Measurements from ENCODE around the gene C10orf95.

C10orf95 gene

GRCh38 chr10:102418622-102419268, 32.6 kb downstream of the C10orf95 start, which contains the start of gene PSD:
TSS of gene PSD (minus strand) at chr10:102418785. CDS start at chr10:102417038, 1,747 bp downstream.
- no peak for DNase-seq (ENCODE audit: low read depth in 3 of 3, low spot score in 1 of 3)

DNA sequence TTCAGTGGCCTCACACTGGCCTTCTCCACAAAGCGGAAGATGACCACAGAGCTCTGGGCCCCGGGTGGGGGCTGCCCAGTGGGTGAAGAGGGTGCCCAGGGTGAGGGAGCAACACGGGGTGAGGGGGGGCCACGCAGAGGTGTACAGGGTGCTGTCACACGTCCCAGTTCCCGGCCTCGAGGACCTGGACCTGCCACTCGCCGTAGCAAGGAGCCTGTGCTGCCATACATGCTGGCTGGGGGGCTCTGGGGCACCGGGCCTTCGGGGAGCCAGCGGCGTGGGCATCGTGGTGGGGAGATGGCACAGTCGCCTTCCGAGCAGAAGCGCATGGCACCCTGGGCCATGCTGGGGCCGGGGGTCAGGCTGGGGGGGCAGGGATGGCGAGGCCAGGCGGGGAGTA, 34.6 kb downstream of the C10orf95 start:
- DNase-seq (ENCODE audit: low read depth in 3 of 3, low spot score in 1 of 3): no peak

- DNase-seq (ENCODE audit: low read depth in 3 of 3, low spot score in 1 of 3): no peak
These were observed 35.1 kb downstream of the C10orf95 start for GRCh38 chr10:102416283-102416682.

DNA sequence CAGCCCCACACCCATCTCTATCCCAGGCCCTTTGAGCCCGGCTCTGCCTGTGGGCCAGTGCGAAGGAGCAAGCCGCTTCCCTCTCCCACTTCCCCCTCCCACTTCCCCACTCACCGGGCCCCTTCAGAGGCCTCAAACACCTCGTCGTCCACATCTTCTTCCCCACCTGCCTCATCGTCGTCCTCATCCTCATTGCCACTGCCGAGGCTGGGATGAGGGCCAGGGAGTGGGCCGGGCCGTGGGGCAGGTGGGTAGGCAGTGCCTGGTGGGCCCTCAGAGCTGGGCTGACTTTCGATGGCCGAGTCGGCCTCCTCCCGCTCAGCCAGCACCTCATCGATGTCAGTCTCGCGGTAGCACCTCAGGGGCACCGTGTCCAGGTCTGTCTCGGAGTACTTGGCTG, 36.6 kb downstream of the C10orf95 start:
- DNase-seq (ENCODE audit: low read depth in 3 of 3, low spot score in 1 of 3): no peak

GRCh38 chr10:102413806-102414561, 37.4 kb downstream of the C10orf95 start:
- no peak for DNase-seq (ENCODE audit: low read depth in 3 of 3, low spot score in 1 of 3)

DNA sequence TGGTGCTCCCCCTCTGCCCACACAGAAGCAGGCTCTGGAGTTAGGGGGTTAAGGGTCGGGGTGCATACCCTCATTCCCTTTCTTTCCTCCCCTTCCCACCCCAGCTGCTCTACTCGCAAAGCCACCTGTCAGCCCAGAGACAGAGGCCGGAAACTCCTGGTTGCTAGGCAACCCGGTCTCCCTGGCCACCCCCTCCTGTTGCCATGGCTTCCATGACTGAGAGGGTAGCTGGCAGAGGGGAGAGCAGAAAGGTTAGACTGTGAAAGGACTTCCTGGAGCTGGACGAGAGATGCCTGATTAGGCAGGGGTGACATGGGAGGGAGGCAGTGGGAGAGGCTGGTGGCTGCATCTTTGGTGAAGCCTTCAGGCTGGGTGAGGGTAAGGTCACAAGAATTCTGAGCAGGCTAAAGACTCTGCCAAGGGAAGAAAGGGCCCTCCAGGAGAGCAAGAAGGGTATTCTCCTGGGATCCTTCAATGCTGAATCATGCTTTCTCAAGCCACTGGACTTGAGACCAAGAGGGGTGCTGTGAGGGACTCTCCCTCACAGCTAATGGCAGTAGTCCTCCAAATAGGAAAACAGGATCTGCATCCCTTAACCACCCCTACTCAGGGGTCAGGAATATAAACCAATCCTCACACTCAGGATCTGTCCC, 38.2 kb downstream of the C10orf95 start:
- no peak for DNase-seq (ENCODE audit: low read depth in 3 of 3, low spot score in 1 of 3)

GRCh38 chr10:102412293-102412692, 39.0 kb downstream of the C10orf95 start:
- no peak for DNase-seq (ENCODE audit: low read depth in 3 of 3, low spot score in 1 of 3)

DNA sequence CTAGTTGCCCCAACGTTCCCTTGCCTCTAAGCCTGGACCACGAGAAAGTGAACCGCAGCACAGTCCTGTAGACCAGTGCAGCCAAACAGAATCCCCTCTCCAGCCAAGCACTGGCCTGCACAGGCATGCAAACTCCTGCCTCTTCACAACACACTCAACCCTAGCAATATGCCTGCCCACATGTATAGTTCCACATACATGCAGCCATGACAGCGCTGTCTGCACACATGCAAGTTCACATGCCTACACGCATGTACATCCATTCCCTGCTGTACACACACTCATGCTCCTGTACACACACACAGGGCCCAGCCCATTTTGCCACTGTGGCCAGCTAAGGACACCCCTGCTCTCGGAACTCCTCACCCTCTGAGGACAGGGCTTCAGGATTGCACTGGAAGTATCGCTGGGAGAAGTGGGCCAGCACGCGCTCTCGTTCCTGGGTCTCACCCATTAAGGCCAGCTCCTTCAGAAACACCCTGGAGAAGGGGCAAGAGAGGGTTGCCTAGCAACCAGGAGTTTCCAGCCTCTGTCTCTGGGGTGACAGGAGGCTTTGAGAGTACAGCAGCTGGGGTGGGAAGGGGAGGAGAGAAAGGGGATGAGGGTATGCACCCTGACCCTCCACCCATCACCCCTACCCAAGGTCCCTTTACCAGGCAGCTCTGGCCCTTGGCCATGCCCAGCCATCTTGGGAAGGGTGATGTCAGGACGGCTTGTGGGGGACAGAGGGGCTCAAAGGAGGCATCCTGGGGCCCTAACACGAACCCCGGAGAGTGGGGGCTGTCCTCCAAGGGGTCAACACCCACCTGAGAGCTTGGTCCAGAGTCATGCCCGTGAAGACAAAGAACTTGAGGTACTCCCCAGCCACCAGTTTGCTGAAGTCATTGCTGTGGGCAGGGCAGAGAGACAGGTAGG, 39.7 kb downstream of the C10orf95 start:
- no peak for DNase-seq (ENCODE audit: low read depth in 3 of 3, low spot score in 1 of 3)

GRCh38 chr10:102410429-102411073, 40.8 kb downstream of the C10orf95 start:
- peak in 1 of 3 donors; percentile 58 for DNase-seq (ENCODE audit: low read depth in 3 of 3, low spot score in 1 of 3)

- DNase-seq (ENCODE audit: low read depth in 3 of 3, low spot score in 1 of 3): no peak
These were observed 41.5 kb downstream of the C10orf95 start for GRCh38 chr10:102409604-102410428.

DNA sequence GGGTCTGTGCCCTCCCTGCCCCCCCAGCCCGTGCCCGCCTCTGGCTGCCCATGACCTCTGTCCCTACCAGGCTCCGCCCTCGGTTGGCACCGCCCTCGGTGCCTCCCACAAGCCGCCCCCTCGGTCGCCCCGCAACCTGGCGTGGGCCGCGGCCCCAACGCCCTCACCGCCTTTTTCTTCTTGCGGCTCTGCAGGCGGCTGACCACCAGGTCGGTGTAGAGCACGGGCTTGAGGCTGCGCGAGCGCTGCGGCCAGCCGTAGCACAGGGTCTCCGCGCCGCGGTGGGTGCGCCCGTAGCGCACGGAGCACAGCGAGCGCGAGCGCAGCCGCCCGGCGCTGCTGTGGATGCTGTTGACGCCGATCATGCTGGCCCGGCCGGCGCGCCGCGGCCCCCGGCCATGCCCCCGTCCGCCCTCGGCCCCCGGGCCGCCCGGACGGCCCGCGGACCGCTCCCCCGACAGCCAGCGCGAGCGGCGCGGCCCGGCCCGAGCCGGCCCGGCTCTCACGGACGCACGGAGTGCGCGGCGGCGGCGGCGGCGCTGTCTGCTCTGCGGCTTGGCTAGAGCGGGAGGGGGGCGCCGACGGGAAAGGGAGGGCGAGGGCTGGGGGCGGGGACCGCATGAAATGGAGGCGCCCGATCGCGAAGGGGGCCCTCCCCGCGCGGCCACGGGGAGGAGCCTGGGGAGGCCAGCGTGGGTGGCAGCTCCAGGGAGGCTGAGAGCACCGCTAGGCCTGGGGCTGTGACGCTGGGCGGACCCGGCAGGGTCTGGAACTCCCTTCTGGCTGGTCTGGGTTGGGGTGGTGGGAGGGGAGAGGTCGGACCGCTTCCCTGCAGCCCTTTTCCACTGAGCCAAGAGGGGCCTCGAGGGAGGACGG, 42.4 kb downstream of the C10orf95 start:
- DNase-seq (ENCODE audit: low read depth in 3 of 3, low spot score in 1 of 3): peak in 2 of 3 donors; percentile 57 to 73

GRCh38 chr10:102408131-102408727, 43.1 kb downstream of the C10orf95 start:
- DNase-seq (ENCODE audit: low read depth in 3 of 3, low spot score in 1 of 3): no peak

DNA sequence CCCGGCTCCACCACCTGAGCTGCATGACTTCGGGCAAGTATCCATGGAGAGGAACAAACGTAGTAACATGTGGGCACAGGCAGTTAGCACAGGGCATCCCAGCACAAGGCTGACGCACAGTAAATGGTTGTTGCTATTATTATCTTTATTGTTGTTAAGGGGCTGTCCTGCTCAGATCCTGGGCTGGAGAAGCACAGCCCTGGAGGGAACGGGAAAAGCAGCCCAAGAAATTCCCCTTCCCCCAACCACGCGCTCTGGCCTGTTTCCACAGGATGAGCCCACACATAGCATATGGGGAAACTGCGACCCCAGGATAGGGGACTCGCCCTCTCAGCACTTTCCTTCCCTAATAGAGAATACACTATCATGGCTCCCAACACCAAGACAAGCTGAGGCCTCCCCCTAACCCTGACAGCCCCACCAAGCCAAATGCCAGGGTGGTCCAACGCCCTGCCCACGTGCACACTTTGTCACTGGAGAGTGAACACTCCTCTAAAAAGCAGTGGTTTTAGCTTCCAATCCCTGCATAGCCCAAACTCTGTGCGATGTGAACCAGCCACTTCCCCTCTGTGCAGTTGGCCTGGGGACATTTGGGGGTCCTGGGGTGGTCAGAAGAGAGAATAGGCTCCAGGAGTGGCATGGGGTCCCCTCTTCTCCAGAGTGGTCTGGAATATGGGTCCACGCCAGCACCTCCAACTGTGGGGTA, 43.8 kb downstream of the C10orf95 start:
- DNase-seq (ENCODE audit: low read depth in 3 of 3, low spot score in 1 of 3): no peak

DNA sequence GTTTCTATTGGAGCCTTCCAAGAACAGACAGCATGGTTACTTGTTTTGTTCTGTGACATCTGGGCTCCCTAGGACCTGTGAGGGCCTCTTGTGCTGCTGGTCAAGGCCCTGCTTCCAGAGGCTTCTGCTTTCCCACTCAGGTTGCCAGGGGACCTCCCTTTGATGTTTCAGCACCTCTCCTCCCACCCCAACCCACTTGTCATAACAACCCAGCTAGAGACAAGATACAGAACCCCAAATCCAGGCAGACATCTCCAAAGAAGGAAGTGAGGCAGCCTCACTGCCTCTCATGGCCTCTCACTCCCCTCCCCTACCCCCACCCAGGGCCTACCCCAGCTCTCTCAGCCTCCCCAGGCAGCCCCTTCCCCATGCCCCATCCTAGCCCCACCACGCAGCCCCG, 44.5 kb downstream of the C10orf95 start:
- DNase-seq (ENCODE audit: low read depth in 3 of 3, low spot score in 1 of 3): no peak

- no peak for DNase-seq (ENCODE audit: low read depth in 3 of 3, low spot score in 1 of 3)
These were observed 45.7 kb downstream of the C10orf95 start for GRCh38 chr10:102405632-102406031.

DNA sequence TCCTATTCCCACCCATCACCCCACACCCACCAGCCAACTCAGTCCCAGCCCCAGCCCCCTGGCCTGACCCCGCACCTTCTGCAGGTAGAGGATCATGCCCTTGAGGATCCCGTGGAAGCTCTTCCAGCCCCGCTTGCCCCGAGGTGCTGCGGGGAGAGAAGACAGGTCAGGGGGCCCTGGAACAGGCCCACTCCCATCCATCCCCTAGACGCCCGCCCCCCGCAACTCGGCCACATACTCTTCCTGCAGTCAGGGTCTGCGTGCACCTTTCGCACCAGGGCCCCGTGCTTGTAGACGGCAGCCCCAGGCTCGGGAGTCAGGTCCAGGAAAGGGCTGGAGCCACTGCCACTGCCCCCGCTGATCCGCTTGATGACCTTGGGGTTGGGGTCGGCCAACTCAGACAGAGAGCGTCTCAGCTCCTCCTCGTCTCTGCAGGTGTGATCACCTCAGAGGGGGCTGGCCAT, 46.2 kb downstream of the C10orf95 start:
- no peak for DNase-seq (ENCODE audit: low read depth in 3 of 3, low spot score in 1 of 3)

- no peak for DNase-seq (ENCODE audit: low read depth in 3 of 3, low spot score in 1 of 3)
These were observed 46.8 kb downstream of the C10orf95 start for GRCh38 chr10:102404361-102405107.

Data from stimulated activated CD4-positive, alpha-beta T cell treated with anti-CD3 and anti-CD28 coated beads, TNF-alpha, amount 100 ng/mL, for 1 hour (primary cell).